Pancreas (tissue), 10 donors: Measurements from ENCODE around the gene STIM1. TPM values are rescaled to one million over a fixed set of nuclear protein-coding genes. Genes with fewer than 3 reads are reported as not detected.

Experiments used
- ATAC-seq, 4 donors: fragments of 200-7000 bp; cut with Tn5 transposase; one replicate each; pipeline versions ENCODE4 v1.8.0 to v1.9.1; 2020; ENCODE audit warnings: mild to moderate bottlenecking in 4 of 4, moderate library complexity in 4 of 4
- DNase-seq, 6 donors: peaks; one replicate each; pipeline ENCODE4 v3.0.0-alpha.2; 2020
- FAIRE-seq: peaks from 2 replicates; lab custom pipeline; 2012; peaks lifted over from hg19 to GRCh38; lab: Jason Lieb, UNC
- H3K27ac ChIP-seq, 4 donors: fragments of 200-600 bp; sonication (generic); 1 replicate in 3 of 4; 2 replicates in 1 of 4; pipeline versions ENCODE4 v1.5.0 to v1.8.0; 2020
- H3K27me3 ChIP-seq, 4 donors: fragments of 200-600 bp; one replicate each; pipeline ENCODE4 v1.8.0; 2021
- H3K36me3 ChIP-seq, 3 donors: fragments of 200-600 bp; sonication (generic) in 1 of 3; one replicate each; pipeline versions ENCODE4 v1.5.0 to v1.8.0; 2020 to 2021
- H3K4me1 ChIP-seq, 3 donors: fragments of 200-600 bp; one replicate each; pipeline ENCODE4 v1.8.0; 2021
- H3K4me3 ChIP-seq, 4 donors: fragments of 200-600 bp; sonication (generic) in 2 of 4; one replicate each; pipeline versions ENCODE4 v1.5.0 to v1.8.0; 2020 to 2021
- H3K9me3 ChIP-seq, 4 donors: fragments of 200-600 bp; one replicate each; pipeline ENCODE4 v1.8.0; 2021
- WGBS, 2 donors: extraction: QIAGEN DNeasy Blood & Tissue Kit; methylation state at CpG; one replicate each; pipeline ENCODE4 v1.1.7; 2013; 5-methylcytosine and 5-hydroxymethylcytosine counted together
- intact Hi-C, 3 donors: fragments of 100-400 bp; cut with DNase I; formaldehyde crosslinking; loops; one replicate each; pipeline versions ENCODE4 v1.11.1 to v1.14.2; 2022
- polyA plus RNA-seq, 2 donors: library from polyadenylated mRNA; stranded (reverse); fragments of 200-250 nt; gene quantifications; one replicate each; pipeline ENCODE4 v1.2.3, GENCODE V29; 2013
- total RNA-seq, 6 donors: library from RNA; stranded (reverse); fragmentation: NEBNext Ultra II Directional in 4 of 6; extraction: Animal tissue kit (Norgen Biotek cat#: 25700) in 4 of 6; gene quantifications; one replicate each; pipeline versions ENCODE4 v1.2.1 to v1.2.4, GENCODE V29; 2021 to 2023
- TF ChIP-seq, protein P1 (sequence below), 4 donors: fragments of 200-600 bp; sonication (generic) in 3 of 4; IDR thresholded peaks; one replicate each; pipeline versions ENCODE4 v1.5.0 to v1.8.0; 2021; ENCODE audit warnings: antibody characterized with exemption in 4 of 4
- donor health status: healthy with polysubstance abuse.
- donor health status: DM: no; HTN: no; CAD: no; lungs with moderate emphysema.
- donor health status: DM: no; HTN: no; CAD: no.
- donor health status: control.
- donor health status: control.
- donor health status: Bipolar disorder and iron deficiency.
- donor health status: DM: yes; HTN: yes; CAD: no.
- donor health status: DM: no; HTN: no; CAD: no.
- donor health status: DM: no; HTN: no; CAD: no.
- donor health status: DM: yes; HTN: yes; CAD: no.

Gene STIM1
- total and polyA plus RNA-seq, 8 donors = 10.2 to 28.9 (median 18.8) TPM

DNA sequence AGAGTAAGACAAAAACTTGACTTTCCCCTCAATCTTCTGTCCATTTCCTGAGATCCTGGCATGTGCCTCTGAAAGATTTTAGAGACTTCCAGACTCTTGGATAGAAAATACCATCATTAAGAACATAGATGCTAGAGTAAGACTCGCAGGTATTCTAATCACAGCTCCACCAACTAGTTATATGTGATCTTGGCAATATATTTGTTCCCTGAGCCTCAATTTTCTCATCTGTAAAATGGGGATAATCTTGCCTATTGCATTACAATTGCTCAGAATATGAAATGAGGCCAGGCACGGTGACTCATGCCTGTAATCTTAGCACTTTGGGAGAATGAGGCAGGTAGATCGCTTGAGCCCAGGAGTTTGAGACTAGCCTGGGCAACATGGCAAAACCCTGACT is 25.4 kb upstream of the STIM1 start:
- H3K9me3 ChIP-seq = no peaks in the 10 kb centered on the region
- H3K36me3 ChIP-seq = peaks cover 0 to 10% (median 5%) of the 10 kb centered on the region in 3 donors
- no peak for ATAC-seq
- TF ChIP-seq, protein P1, sequence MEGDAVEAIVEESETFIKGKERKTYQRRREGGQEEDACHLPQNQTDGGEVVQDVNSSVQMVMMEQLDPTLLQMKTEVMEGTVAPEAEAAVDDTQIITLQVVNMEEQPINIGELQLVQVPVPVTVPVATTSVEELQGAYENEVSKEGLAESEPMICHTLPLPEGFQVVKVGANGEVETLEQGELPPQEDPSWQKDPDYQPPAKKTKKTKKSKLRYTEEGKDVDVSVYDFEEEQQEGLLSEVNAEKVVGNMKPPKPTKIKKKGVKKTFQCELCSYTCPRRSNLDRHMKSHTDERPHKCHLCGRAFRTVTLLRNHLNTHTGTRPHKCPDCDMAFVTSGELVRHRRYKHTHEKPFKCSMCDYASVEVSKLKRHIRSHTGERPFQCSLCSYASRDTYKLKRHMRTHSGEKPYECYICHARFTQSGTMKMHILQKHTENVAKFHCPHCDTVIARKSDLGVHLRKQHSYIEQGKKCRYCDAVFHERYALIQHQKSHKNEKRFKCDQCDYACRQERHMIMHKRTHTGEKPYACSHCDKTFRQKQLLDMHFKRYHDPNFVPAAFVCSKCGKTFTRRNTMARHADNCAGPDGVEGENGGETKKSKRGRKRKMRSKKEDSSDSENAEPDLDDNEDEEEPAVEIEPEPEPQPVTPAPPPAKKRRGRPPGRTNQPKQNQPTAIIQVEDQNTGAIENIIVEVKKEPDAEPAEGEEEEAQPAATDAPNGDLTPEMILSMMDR (IDR thresholded peaks at IDR 0.05) = no peak
- no peak overlapping the region for H3K4me3 ChIP-seq
- DNase-seq = no peak
- H3K27ac ChIP-seq = no peak overlapping the region
- whole genome bisulfite sequencing, 2 donors = 98% methylated on average over 3 of the region's 3 CpGs
- no peaks in the 10 kb centered on the region for H3K27me3 ChIP-seq
- FAIRE-seq = no peak
- intact Hi-C loops = no loop called here
- H3K4me1 ChIP-seq = peaks cover 7 to 9% (median 8%) of the 10 kb centered on the region in 3 donors

DNA sequence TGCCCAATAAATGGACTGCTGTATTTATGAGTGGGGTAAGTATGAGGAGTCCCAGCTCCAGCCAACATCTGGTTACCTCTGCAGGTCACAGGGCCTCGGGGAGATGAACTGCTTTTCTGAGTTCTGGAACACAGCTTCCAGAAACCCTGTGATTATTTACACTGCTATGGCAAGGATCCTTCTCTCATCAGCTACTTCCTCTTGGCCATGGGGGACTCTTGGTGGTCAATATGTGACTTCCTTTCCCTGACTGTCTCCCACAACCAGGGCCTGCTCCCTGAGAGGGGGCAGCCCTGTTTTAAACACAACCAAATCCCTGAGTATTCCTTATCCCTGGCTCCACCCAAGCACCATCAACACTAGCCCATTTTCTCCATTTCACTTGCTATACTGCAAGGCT is 24.7 kb upstream of the STIM1 start:
- DNase-seq (no peak), FAIRE-seq (no peak), ATAC-seq (peak in 1 of 4 donors; percentile 10)
- intact Hi-C loops = no loop called here
- Histone ChIP-seq H3K36me3 (peaks cover 0 to 10% (median 5%) of the 10 kb centered on the region in 3 donors), H3K4me1 (peaks cover 7 to 10% (median 9%) of the 10 kb centered on the region in 3 donors), H3K9me3 (no peaks in the 10 kb centered on the region), H3K27me3 (no peaks in the 10 kb centered on the region), H3K4me3 (no peak overlapping the region), H3K27ac (peak overlapping the region in 1 of 4 donors; percentile 1)
- TF ChIP-seq, protein P1 (IDR thresholded peaks at IDR 0.05) = no peak
- WGBS, 2 donors = 95 to 100% methylated on average over 1 of the region's 1 CpG

DNA sequence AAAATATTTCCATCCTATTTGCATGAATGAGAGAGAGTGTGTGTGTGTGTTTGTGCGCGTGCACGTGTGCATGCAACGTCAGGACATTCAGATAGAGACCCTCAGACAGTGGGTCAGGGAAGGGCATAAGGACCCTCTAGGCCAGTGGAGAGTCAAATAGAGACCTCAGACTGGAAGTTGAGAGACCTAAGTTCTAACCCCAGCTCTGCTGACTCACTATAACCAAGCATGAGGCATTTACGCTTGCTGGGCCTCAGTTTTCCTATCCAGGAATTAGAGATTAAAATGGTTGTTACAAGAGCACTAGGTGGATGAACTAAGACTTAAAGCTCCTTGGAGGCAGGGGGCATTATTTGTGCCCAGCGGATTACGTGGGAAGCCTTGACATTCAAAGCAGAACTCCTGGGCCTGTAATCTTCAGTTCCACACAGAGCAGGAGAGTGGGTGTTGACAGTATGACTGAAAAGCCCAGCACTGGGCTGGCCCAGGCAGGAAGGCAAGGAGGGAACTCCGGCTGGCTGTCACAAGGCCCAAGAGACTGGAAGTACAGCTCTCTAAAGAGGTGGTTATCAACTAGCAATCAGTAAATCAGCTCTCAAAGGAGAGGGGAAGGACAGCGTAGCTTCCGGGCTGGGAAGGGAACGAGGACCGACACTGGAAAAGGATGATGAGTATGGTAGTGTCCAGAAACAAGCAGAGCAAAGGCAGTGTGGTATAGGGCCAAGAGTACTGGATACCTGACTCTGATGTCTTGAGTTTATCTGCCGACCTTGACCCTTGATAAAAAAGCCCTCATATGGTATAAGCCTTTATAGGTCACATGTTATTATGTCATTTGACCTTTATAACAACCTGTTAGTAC is 23.9 kb upstream of the STIM1 start:
- no peak overlapping the region for H3K27ac ChIP-seq
- H3K4me1 ChIP-seq = peaks cover 7 to 13% (median 9%) of the 10 kb centered on the region in 3 donors
- H3K9me3 ChIP-seq = no peaks in the 10 kb centered on the region
- TF ChIP-seq, protein P1 (IDR thresholded peaks at IDR 0.05) = no peak
- peaks cover 0 to 10% (median 5%) of the 10 kb centered on the region in 3 donors for H3K36me3 ChIP-seq
- WGBS, 2 donors = 76% methylated on average over 12 of the region's 13 CpGs
- intact Hi-C loops = no loop called here
- H3K27me3 ChIP-seq = no peaks in the 10 kb centered on the region
- DNase-seq = peak in 1 of 6 donors; percentile 30
- ATAC-seq = peak in 3 of 4 donors; percentile 12 to 55 (median 31)
- no peak for FAIRE-seq
- no peak overlapping the region for H3K4me3 ChIP-seq

DNA sequence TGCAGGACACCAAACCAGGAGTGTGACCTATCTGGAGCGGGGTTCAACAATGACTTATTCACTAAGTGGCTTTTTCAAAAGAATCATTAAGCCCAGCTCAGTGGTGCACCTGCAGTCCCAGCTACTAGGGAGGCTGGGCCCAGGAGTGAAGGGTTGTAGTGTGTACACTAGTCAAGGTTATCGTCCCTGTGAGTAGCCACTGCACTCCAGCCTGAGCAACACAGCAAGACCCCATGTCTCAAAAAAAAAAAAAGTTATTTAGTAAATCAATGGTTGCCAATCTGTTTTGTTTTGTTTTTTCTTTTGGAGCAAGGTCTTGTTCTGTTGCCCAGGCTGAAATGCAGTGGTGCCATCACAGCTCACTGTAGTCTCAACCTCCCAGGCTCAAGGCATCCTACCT is 22.6 kb upstream of the STIM1 start:
- TF ChIP-seq, protein P1 (IDR thresholded peaks at IDR 0.05) = no peak
- H3K27me3 ChIP-seq = no peaks in the 10 kb centered on the region
- intact Hi-C loops = no loop called here
- H3K4me1 ChIP-seq = peaks cover 7 to 13% (median 9%) of the 10 kb centered on the region in 3 donors
- no peak overlapping the region for H3K4me3 ChIP-seq
- FAIRE-seq = no peak
- ATAC-seq = no peak
- 61 to 68% methylated on average over 2 of the region's 2 CpGs for WGBS, 2 donors
- H3K36me3 ChIP-seq = no peaks in the 10 kb centered on the region
- no peak overlapping the region for H3K27ac ChIP-seq
- no peak for DNase-seq
- no peaks in the 10 kb centered on the region for H3K9me3 ChIP-seq

DNA sequence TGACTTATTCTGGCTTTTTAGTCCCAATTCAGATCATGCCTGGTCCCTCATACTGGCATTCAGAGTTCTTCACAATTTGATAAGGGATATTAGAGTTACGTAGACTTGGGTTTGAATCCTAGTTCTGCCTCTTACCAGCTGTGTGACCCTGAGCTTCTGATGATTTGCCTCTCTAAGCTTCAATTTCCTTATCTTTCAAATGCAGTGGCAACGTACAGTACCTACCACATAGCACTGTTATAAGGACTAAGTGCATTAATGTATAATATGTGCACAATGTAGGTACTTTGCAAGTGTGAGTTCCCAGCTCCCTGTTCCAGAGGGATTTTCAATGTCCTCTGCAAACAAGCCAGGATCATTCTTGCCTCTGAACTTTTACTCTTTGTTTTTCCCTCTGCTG is 22.0 kb upstream of the STIM1 start:
- no peak for DNase-seq
- no peaks in the 10 kb centered on the region for H3K9me3 ChIP-seq
- TF ChIP-seq, protein P1 (IDR thresholded peaks at IDR 0.05) = no peak
- H3K4me1 ChIP-seq = peaks cover 7 to 13% (median 9%) of the 10 kb centered on the region in 3 donors
- 84 to 88% methylated on average over 2 of the region's 2 CpGs for WGBS, 2 donors
- no peaks in the 10 kb centered on the region for H3K36me3 ChIP-seq
- H3K27me3 ChIP-seq = no peaks in the 10 kb centered on the region
- intact Hi-C loops = no loop called here
- FAIRE-seq = no peak
- no peak overlapping the region for H3K4me3 ChIP-seq
- no peak overlapping the region for H3K27ac ChIP-seq
- ATAC-seq = no peak
